GM23248 (cell line): Measurements from ENCODE around the gene RAB3C. TPM values are rescaled to one million over a fixed set of nuclear protein-coding genes. Genes with fewer than 3 reads are reported as not detected.

Experiments
- DNase-seq: peaks from one replicate; pipeline ENCODE4 v3.0.0-alpha.2; 2015
- H2AFZ ChIP-seq: fragments of 200-600 bp; sonication (generic); 2 replicates; pipeline ENCODE4 v1.6.1; 2016; ENCODE audit warnings: antibody characterized with exemption
- H3F3A ChIP-seq: fragments of 200-600 bp; sonication (generic); 2 replicates; pipeline ENCODE4 v1.6.1; 2016; ENCODE audit warnings: mild to moderate bottlenecking, antibody characterized with exemption, mixed run types; ENCODE audit not compliant: insufficient read depth
- H3K27ac ChIP-seq: fragments of 200-600 bp; sonication (generic); 2 replicates; pipeline ENCODE4 v1.5.1; 2016; ENCODE audit warnings: mild to moderate bottlenecking
- H3K27me3 ChIP-seq: fragments of 200-600 bp; sonication (generic); replicated peaks from 2 replicates; pipeline ENCODE4 v1.6.1; 2016; ENCODE audit warnings: mild to moderate bottlenecking; ENCODE audit not compliant: insufficient read depth
- H3K36me3 ChIP-seq: fragments of 200-600 bp; sonication (generic); 2 replicates; pipeline ENCODE4 v1.6.1; 2016; ENCODE audit warnings: low read depth, mild to moderate bottlenecking
- H3K4me1 ChIP-seq: fragments of 200-600 bp; sonication (generic); 2 replicates; pipeline ENCODE4 v1.6.1; 2016; ENCODE audit warnings: mild to moderate bottlenecking; ENCODE audit not compliant: insufficient read depth
- H3K4me2 ChIP-seq: fragments of 200-600 bp; sonication (generic); one replicate; pipeline ENCODE4 v1.6.1; 2016; ENCODE audit warnings: mild to moderate bottlenecking; ENCODE audit not compliant: unreplicated experiment
- H3K4me3 ChIP-seq: fragments of 200-600 bp; sonication (generic); 2 replicates; pipeline ENCODE4 v1.5.1; 2016; ENCODE audit warnings: mild to moderate bottlenecking
- H3K79me2 ChIP-seq: fragments of 200-600 bp; sonication (generic); 2 replicates; pipeline ENCODE4 v1.6.1; 2016; ENCODE audit warnings: mild to moderate bottlenecking; ENCODE audit not compliant: insufficient read depth
- H3K9ac ChIP-seq: fragments of 200-600 bp; sonication (generic); 2 replicates; pipeline ENCODE4 v1.6.1; 2016; ENCODE audit warnings: mild to moderate bottlenecking
- H3K9me2 ChIP-seq: fragments of 200-600 bp; sonication (generic); 2 replicates; pipeline ENCODE4 v1.6.1; 2016; ENCODE audit warnings: mixed run types, mild to moderate bottlenecking, moderate library complexity; ENCODE audit not compliant: insufficient read depth
- H3K9me3 ChIP-seq: fragments of 200-600 bp; sonication (generic); one replicate; pipeline ENCODE4 v1.6.1; 2017; ENCODE audit warnings: low read depth
- H4K20me1 ChIP-seq: fragments of 200-600 bp; sonication (generic); 2 replicates; pipeline ENCODE4 v1.6.0; 2016; ENCODE audit not compliant: insufficient read depth
- EZH2 ChIP-seq: fragments of 200-600 bp; sonication (generic); IDR thresholded peaks from 2 replicates; pipeline ENCODE4 v1.6.1; 2018; ENCODE audit warnings: antibody characterized with exemption, mild to moderate bottlenecking; ENCODE audit not compliant: insufficient read depth, poor library complexity, severe bottlenecking
- EZH2phosphoT487 ChIP-seq: fragments of 200-600 bp; sonication (generic); IDR thresholded peaks from 2 replicates; pipeline ENCODE4 v1.6.1; 2018; ENCODE audit warnings: antibody characterized with exemption, moderate library complexity, mild to moderate bottlenecking, low read depth; ENCODE audit not compliant: insufficient read depth
- WGBS, 2 experiments: methylation state at CpG; one replicate each; pipeline ENCODE4 v1.1.6; 2015 to 2017; ENCODE audit warnings: low lambda C conversion rate in 2 of 2, low coverage in 1 of 2; ENCODE audit errors: missing lambda C conversion rate in 2 of 2; 5-methylcytosine and 5-hydroxymethylcytosine counted together
- in situ Hi-C: fragments of 300-500 bp; cut with MboI; formaldehyde crosslinking; loops from 2 replicates; pipeline ENCODE4 v1.15.0; 2020
- polyA plus RNA-seq: library from polyadenylated mRNA; unstranded; fragments of >200 nt; fragmentation: Nextera tagmentation; extraction: Ambion mirVana; gene quantifications from 2 replicates; pipeline ENCODE4 v1.2.1, GENCODE V29; 2016
- total RNA-seq: library from RNA; depleted of rRNA; stranded (reverse); fragments of >200 nt; shearing (Covaris generic); gene quantifications from 2 replicates; pipeline ENCODE4 v1.2.3, GENCODE V29; 2014

RAB3C gene
- total and polyA plus RNA-seq, 2 experiments from 2014 or later = not detected

- in situ Hi-C loops = no loop called here
- Histone ChIP-seq H3F3A (no peaks in the 10 kb centered on the region), H3K27me3 (no peaks in the 10 kb centered on the region), H3K27ac (no peak overlapping the region), H3K9me2 (no peaks in the 10 kb centered on the region), H3K79me2 (no peaks in the 10 kb centered on the region), H3K4me3 (no peak overlapping the region), H3K4me1 (no peaks in the 10 kb centered on the region), H2AFZ (no peak overlapping the region), H3K9me3 (no peaks in the 10 kb centered on the region), H3K36me3 (no peaks in the 10 kb centered on the region), H3K9ac (no peak overlapping the region), H4K20me1 (no peaks in the 10 kb centered on the region), H3K4me2 (no peak overlapping the region)
- TF ChIP-seq EZH2phosphoT487 (no peak), EZH2 (no peak)
- WGBS, 2 experiments = 9 to 11% methylated on average over 1 of the region's 1 CpG
- DNase-seq = no peak
Measured at GRCh38 chr5:58653521-58653920, 70.6 kb downstream of the RAB3C start.

- Histone ChIP-seq H3K9me2 (no peaks in the 10 kb centered on the region), H3K4me2 (no peak overlapping the region), H3K4me3 (no peak overlapping the region), H2AFZ (no peak overlapping the region), H3K36me3 (no peaks in the 10 kb centered on the region), H4K20me1 (no peaks in the 10 kb centered on the region), H3K9me3 (no peaks in the 10 kb centered on the region), H3K27ac (no peak overlapping the region), H3K79me2 (no peaks in the 10 kb centered on the region), H3K4me1 (no peaks in the 10 kb centered on the region), H3F3A (no peaks in the 10 kb centered on the region), H3K27me3 (no peaks in the 10 kb centered on the region), H3K9ac (no peak overlapping the region)
- TF ChIP-seq EZH2 (no peak), EZH2phosphoT487 (no peak)
- 0% methylated on average over 1 of the region's 1 CpG for WGBS, 2 experiments
- in situ Hi-C loops = no loop called here
- no peak for DNase-seq
Measured at GRCh38 chr5:58666141-58666540, 83.3 kb downstream of the RAB3C start.

GRCh38 chr5:58666598-58667581, 84.0 kb downstream of the RAB3C start:
- no peak overlapping the region for H3K27ac ChIP-seq
- H3K4me1 ChIP-seq = no peaks in the 10 kb centered on the region
- no peaks in the 10 kb centered on the region for H3K27me3 ChIP-seq
- TF ChIP-seq EZH2 = no peak
- TF ChIP-seq EZH2phosphoT487 = no peak
- H3K4me3 ChIP-seq = no peak overlapping the region
- WGBS, 2 experiments = 34 to 41% methylated on average over 8 of the region's 8 CpGs
- H3K36me3 ChIP-seq = no peaks in the 10 kb centered on the region
- H3K4me2 ChIP-seq = no peak overlapping the region
- no peak overlapping the region for H3K9ac ChIP-seq
- H4K20me1 ChIP-seq = no peaks in the 10 kb centered on the region
- no peaks in the 10 kb centered on the region for H3K9me3 ChIP-seq
- H3F3A ChIP-seq = no peaks in the 10 kb centered on the region
- no peaks in the 10 kb centered on the region for H3K9me2 ChIP-seq
- no peak for DNase-seq
- H2AFZ ChIP-seq = no peak overlapping the region
- no peaks in the 10 kb centered on the region for H3K79me2 ChIP-seq
- in situ Hi-C loops = no loop called here

- H3F3A ChIP-seq = no peaks in the 10 kb centered on the region
- no peaks in the 10 kb centered on the region for H3K9me2 ChIP-seq
- no peak overlapping the region for H3K4me2 ChIP-seq
- no peak overlapping the region for H2AFZ ChIP-seq
- H3K36me3 ChIP-seq = no peaks in the 10 kb centered on the region
- H3K9me3 ChIP-seq = no peaks in the 10 kb centered on the region
- TF ChIP-seq EZH2phosphoT487 = no peak
- TF ChIP-seq EZH2 = no peak
- no peaks in the 10 kb centered on the region for H4K20me1 ChIP-seq
- in situ Hi-C loops = no loop called here
- DNase-seq = no peak
- WGBS, 2 experiments = 53 to 56% methylated on average over 2 of the region's 2 CpGs
- no peaks in the 10 kb centered on the region for H3K79me2 ChIP-seq
- H3K27ac ChIP-seq = no peak overlapping the region
- H3K4me1 ChIP-seq = no peaks in the 10 kb centered on the region
- H3K4me3 ChIP-seq = no peak overlapping the region
- H3K27me3 ChIP-seq = no peaks in the 10 kb centered on the region
- no peak overlapping the region for H3K9ac ChIP-seq
Measured at GRCh38 chr5:58670582-58670981, 87.7 kb downstream of the RAB3C start.
